ENCODE results near the gene KNDC1. TPM values are rescaled to one million over a fixed set of nuclear protein-coding genes. Genes with fewer than 3 reads are reported as not detected.

KNDC1 gene
- total and polyA plus RNA-seq, 2 experiments from 2014 or later: 1.8 to 16.0 TPM

DNA sequence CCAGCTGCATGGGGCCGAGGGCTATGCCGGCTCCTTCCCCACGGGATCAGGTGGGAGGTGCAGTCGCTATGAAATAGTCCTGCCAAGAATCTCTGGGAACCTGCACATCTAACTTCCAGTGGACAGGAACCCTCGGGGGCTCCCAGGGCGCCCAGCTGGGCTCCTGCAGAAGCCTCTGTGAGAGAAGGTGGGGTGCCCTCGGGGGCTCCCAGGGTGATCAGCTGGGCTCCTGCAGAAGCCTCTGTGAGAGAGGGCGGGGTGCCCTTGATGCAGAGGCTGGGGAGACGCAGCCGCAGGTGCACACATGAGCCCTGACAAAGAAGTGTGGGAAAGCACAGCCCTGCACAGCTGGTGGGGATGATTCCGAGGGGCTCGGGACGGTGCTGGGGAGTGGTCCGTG lies 83.6 kb downstream of the KNDC1 start (continued):
- TF ChIP-seq, protein P1, sequence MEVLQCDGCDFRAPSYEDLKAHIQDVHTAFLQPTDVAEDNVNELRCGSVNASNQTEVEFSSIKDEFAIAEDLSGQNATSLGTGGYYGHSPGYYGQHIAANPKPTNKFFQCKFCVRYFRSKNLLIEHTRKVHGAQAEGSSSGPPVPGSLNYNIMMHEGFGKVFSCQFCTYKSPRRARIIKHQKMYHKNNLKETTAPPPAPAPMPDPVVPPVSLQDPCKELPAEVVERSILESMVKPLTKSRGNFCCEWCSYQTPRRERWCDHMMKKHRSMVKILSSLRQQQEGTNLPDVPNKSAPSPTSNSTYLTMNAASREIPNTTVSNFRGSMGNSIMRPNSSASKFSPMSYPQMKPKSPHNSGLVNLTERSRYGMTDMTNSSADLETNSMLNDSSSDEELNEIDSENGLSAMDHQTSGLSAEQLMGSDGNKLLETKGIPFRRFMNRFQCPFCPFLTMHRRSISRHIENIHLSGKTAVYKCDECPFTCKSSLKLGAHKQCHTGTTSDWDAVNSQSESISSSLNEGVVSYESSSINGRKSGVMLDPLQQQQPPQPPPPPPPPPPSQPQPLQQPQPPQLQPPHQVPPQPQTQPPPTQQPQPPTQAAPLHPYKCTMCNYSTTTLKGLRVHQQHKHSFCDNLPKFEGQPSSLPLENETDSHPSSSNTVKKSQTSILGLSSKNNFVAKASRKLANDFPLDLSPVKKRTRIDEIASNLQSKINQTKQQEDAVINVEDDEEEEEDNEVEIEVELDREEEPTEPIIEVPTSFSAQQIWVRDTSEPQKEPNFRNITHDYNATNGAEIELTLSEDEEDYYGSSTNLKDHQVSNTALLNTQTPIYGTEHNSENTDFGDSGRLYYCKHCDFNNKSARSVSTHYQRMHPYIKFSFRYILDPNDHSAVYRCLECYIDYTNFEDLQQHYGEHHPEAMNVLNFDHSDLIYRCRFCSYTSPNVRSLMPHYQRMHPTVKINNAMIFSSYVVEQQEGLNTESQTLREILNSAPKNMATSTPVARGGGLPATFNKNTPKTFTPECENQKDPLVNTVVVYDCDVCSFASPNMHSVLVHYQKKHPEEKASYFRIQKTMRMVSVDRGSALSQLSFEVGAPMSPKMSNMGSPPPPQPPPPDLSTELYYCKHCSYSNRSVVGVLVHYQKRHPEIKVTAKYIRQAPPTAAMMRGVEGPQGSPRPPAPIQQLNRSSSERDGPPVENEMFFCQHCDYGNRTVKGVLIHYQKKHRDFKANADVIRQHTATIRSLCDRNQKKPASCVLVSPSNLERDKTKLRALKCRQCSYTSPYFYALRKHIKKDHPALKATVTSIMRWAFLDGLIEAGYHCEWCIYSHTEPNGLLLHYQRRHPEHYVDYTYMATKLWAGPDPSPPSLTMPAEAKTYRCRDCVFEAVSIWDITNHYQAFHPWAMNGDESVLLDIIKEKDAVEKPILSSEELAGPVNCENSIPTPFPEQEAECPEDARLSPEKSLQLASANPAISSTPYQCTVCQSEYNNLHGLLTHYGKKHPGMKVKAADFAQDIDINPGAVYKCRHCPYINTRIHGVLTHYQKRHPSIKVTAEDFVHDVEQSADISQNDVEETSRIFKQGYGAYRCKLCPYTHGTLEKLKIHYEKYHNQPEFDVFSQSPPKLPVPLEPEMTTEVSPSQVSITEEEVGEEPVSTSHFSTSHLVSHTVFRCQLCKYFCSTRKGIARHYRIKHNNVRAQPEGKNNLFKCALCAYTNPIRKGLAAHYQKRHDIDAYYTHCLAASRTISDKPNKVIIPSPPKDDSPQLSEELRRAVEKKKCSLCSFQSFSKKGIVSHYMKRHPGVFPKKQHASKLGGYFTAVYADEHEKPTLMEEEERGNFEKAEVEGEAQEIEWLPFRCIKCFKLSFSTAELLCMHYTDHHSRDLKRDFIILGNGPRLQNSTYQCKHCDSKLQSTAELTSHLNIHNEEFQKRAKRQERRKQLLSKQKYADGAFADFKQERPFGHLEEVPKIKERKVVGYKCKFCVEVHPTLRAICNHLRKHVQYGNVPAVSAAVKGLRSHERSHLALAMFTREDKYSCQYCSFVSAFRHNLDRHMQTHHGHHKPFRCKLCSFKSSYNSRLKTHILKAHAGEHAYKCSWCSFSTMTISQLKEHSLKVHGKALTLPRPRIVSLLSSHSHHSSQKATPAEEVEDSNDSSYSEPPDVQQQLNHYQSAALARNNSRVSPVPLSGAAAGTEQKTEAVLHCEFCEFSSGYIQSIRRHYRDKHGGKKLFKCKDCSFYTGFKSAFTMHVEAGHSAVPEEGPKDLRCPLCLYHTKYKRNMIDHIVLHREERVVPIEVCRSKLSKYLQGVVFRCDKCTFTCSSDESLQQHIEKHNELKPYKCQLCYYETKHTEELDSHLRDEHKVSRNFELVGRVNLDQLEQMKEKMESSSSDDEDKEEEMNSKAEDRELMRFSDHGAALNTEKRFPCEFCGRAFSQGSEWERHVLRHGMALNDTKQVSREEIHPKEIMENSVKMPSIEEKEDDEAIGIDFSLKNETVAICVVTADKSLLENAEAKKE (CRISPR knock-in tag; IDR thresholded peaks at IDR 0.05): no peak
- TF ChIP-seq ZNF331 (CRISPR knock-in tag; IDR thresholded peaks at IDR 0.05; ENCODE audit: low read depth) (no peak), CREB1 (CRISPR knock-in tag; IDR thresholded peaks at IDR 0.05; ENCODE audit: low read depth) (no peak)

DNA sequence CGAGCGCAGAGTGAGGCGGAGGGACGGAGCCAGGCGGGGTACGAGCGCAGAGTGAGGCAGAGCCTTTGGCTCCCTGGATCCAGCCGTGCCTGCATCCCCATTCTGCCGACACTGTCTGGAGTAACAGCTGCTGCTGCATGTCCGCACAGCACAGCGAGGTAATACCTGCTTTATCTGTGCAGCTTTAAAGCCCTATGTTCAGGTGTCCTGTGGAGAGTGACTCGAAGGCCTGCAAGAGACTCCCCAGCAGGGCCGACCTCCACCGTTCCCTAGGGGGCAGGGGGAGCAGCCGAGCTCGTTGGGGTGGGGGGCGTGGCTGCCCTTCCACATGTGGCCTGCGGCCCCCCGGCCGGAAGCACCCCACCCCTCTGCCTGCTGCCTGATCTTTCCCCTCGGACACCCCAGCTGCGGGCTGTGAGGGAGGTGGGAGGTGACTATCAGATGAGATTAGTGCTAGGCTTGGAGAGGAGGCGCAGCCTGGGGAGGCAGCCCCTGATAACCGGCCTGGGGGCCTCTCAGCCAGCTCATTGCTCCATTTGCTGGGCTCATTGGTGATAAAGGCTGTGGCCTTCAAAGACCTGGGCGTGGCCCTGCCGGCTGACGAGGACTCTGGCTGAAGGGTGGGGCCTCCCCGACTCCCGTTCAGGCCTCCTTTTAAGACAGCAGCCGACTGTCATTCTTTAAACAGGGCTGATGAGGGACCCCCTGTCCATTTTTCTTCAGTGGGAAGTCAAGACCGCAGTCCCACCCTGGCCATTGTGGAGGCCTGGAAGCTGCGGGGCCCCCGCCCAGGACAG lies 85.6 kb downstream of the KNDC1 start:
- Histone ChIP-seq H3K36me3 (ENCODE audit: insufficient read depth) (no peaks in the 10 kb centered on the region), H2AFZ (no peak overlapping the region)
- DNase-seq (ENCODE audit: low spot score): no peak
- TF ChIP-seq JUNB (IDR thresholded peaks at IDR 0.05; ENCODE audit: unreplicated experiment): no peak
- TF ChIP-seq EZH2 (IDR thresholded peaks at IDR 0.05; ENCODE audit: low read depth, unreplicated experiment): no peak
- TF ChIP-seq, protein P2, sequence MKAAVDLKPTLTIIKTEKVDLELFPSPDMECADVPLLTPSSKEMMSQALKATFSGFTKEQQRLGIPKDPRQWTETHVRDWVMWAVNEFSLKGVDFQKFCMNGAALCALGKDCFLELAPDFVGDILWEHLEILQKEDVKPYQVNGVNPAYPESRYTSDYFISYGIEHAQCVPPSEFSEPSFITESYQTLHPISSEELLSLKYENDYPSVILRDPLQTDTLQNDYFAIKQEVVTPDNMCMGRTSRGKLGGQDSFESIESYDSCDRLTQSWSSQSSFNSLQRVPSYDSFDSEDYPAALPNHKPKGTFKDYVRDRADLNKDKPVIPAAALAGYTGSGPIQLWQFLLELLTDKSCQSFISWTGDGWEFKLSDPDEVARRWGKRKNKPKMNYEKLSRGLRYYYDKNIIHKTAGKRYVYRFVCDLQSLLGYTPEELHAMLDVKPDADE (IDR thresholded peaks at IDR 0.05): no peak
- TF ChIP-seq ZNF114 (CRISPR knock-in tag; IDR thresholded peaks at IDR 0.05): no peak
- TF ChIP-seq CREB1 (CRISPR knock-in tag; IDR thresholded peaks at IDR 0.05; ENCODE audit: low read depth): no peak
- TF ChIP-seq, protein P3, sequence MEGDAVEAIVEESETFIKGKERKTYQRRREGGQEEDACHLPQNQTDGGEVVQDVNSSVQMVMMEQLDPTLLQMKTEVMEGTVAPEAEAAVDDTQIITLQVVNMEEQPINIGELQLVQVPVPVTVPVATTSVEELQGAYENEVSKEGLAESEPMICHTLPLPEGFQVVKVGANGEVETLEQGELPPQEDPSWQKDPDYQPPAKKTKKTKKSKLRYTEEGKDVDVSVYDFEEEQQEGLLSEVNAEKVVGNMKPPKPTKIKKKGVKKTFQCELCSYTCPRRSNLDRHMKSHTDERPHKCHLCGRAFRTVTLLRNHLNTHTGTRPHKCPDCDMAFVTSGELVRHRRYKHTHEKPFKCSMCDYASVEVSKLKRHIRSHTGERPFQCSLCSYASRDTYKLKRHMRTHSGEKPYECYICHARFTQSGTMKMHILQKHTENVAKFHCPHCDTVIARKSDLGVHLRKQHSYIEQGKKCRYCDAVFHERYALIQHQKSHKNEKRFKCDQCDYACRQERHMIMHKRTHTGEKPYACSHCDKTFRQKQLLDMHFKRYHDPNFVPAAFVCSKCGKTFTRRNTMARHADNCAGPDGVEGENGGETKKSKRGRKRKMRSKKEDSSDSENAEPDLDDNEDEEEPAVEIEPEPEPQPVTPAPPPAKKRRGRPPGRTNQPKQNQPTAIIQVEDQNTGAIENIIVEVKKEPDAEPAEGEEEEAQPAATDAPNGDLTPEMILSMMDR (conservative IDR thresholded peaks at IDR 0.05; ENCODE audit: low read depth in 2 of 2): no peak
- TF ChIP-seq NANOG (IDR thresholded peaks at IDR 0.05; ENCODE audit: borderline replicate concordance): no peak

More for the DNA sequence above, 85.6 kb downstream of the KNDC1 start:
- Mint-ChIP-seq H3K36me3 (ENCODE audit: low read depth) (peaks cover 4% of the 10 kb centered on the region; the same call in 2 of the 3 replicates), H3K4me1 (peaks cover 19% of the 10 kb centered on the region), H3K27ac (no peak overlapping the region; the same call in 1 of the 2 replicates), H3K27me3 (ENCODE audit: insufficient read depth, low read depth, poor library complexity) (peaks cover 22% of the 10 kb centered on the region), H3K9me3 (no peaks in the 10 kb centered on the region), H3K4me3 (no peak overlapping the region)
- no peaks in the 10 kb centered on the region for H3K9me2 ChIP-seq (ENCODE audit: insufficient read depth)
- no peak overlapping the region; the same call in 1 of the 2 replicates for H3K4me2 ChIP-seq
- no peaks in the 10 kb centered on the region for H4K20me1 ChIP-seq (replicated peaks; ENCODE audit: insufficient read depth)
- H3K4me1 ChIP-seq (ENCODE audit: insufficient read depth): peaks cover 11% of the 10 kb centered on the region; the same call in 1 of the 2 replicates
- H3F3A ChIP-seq (replicated peaks; ENCODE audit: low read depth): 0 out of 2 replicates have a peak, but pooled peaks cover 3% of the 10 kb centered on the region
- no peak overlapping the region for H3K27ac ChIP-seq (ENCODE audit: low read depth)
- no peaks in the 10 kb centered on the region for H3K27me3 ChIP-seq (ENCODE audit: insufficient read depth)
- ATAC-seq: no peak
- H3K79me2 ChIP-seq (replicated peaks; ENCODE audit: insufficient read depth): no peaks in the 10 kb centered on the region
- H3K4me3 ChIP-seq: no peak overlapping the region

All from GM23338 (cell line).